ENCODE results near the gene LSM2.
A peak's percentile ranks its signal among the peaks of the same experiment; 100 is the strongest.
"Not testable (repeated sequence)": the region's sequence is repeated elsewhere in the genome, so short reads cannot be mapped to it uniquely, and the experiment has no call there.

LSM2 gene

GRCh38 chr6:31795616-31796298 lies 11.0 kb downstream of the LSM2 start, which contains the start of gene VARS1:
VARS1 (minus strand) TSS chr6:31795752; CDS start chr6:31795217, 535 bp downstream.
- peak; percentile 91 for DNase-seq

GRCh38 chr6:31794866-31795615 lies 11.7 kb downstream of the LSM2 start:
- DNase-seq, result no peak

- DNase-seq, result peak; percentile 37
These were observed 12.4 kb downstream of the LSM2 start for GRCh38 chr6:31794294-31794865.

- not testable (repeated sequence) for DNase-seq
These were observed 12.9 kb downstream of the LSM2 start for GRCh38 chr6:31793927-31794245.

GRCh38 chr6:31792761-31793171 lies 14.0 kb downstream of the LSM2 start:
- peak; percentile 31 for DNase-seq

- DNase-seq, result no peak
These were observed 14.7 kb downstream of the LSM2 start for GRCh38 chr6:31792090-31792374.

- DNase-seq, result peak; percentile 66
These were observed 15.3 kb downstream of the LSM2 start for GRCh38 chr6:31791324-31792089.

- DNase-seq, result no peak
These were observed 21.3 kb downstream of the LSM2 start for GRCh38 chr6:31785475-31785874.

GRCh38 chr6:31784098-31784925 lies 22.5 kb downstream of the LSM2 start:
- DNase-seq, result no peak

GRCh38 chr6:31782126-31782855 lies 24.5 kb downstream of the LSM2 start:
- DNase-seq, result no peak

- DNase-seq, result no peak
These were observed 25.3 kb downstream of the LSM2 start for GRCh38 chr6:31781244-31782125.

- DNase-seq, result no peak
These were observed 26.1 kb downstream of the LSM2 start for GRCh38 chr6:31780507-31781243.

- no peak for DNase-seq
These were observed 26.9 kb downstream of the LSM2 start for GRCh38 chr6:31779908-31780307.

- DNase-seq, result no peak
These were observed 27.5 kb downstream of the LSM2 start for GRCh38 chr6:31778999-31779885.

- DNase-seq, result no peak
These were observed 28.6 kb downstream of the LSM2 start for GRCh38 chr6:31778193-31778592.

- DNase-seq, result no peak
These were observed 29.1 kb downstream of the LSM2 start for GRCh38 chr6:31777667-31778050.

- DNase-seq, result peak; percentile 54
These were observed 29.6 kb downstream of the LSM2 start, which contains the start of gene VWA7 for GRCh38 chr6:31776989-31777666. VWA7 (minus strand) TSS chr6:31777328; CDS start chr6:31776779, 549 bp downstream.

GRCh38 chr6:31776485-31776988 lies 30.2 kb downstream of the LSM2 start:
- DNase-seq, result no peak
